ENCODE data around the gene BMI1. TPM values are rescaled to one million over a fixed set of nuclear protein-coding genes. Genes with fewer than 3 reads are reported as not detected.
"Not testable (repeated sequence)": the region's sequence is repeated elsewhere in the genome, so short reads cannot be mapped to it uniquely, and the experiment has no call there.

Gene BMI1
- 73.9 and 83.3 TPM in 2 replicates for total RNA-seq (2014; rRNA removed; shearing (Covaris generic))

DNA sequence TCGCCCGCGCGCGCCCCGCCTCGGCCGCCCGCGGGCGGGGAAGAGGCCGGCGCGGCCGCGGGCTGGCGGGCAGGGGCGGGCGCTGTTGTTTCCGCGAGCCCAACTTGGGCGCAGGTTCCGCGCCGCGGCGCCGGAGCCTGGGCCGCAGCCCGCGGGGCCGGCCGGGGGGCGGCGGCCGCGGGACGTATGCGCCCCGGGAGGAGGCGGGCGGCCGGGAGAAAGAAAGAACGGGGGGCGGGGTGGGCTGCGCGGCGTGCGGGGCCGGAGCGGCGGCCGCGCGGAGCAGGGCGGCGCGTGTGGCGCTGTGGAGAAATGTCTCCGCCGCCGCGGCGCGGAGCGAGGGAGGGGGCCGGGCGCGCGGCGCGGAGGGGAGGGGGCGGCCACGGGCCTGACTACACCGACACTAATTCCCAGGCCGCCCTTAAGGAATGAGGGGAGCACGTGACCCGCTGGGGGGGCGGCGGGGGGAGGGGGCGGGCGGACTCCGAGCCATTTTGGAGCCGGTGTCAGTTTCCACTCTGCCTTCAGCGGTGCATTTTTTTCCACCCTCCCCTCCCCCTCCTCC is at the start of gene BMI1:
Gene BMI1, plus strand, starts transcription at position 509 of the 565 bp plus-strand sequence. CDS start 5,351 bp downstream, outside the sequence.
- DNase-seq (ENCODE audit: low read depth in 1 of 2, low spot score in 2 of 2): peak in 1 of 2 experiments; percentile 73
- peaks cover 19% of the 10 kb centered on the region for H3K4me1 ChIP-seq (replicated peaks)
- H3K9me3 ChIP-seq (replicated peaks): no peaks in the 10 kb centered on the region
- H3K4me3 ChIP-seq: peak within 1 kb of the TSS; percentile 93
- H3K27me3 ChIP-seq (replicated peaks): peaks cover 36% of the 10 kb centered on the region
- H3K27ac ChIP-seq: no peak within 1 kb of the TSS; the same call in 1 of the 2 replicates
- peaks cover 3% of the 10 kb centered on the region; the same call in 1 of the 2 replicates for H3K36me3 ChIP-seq

DNA sequence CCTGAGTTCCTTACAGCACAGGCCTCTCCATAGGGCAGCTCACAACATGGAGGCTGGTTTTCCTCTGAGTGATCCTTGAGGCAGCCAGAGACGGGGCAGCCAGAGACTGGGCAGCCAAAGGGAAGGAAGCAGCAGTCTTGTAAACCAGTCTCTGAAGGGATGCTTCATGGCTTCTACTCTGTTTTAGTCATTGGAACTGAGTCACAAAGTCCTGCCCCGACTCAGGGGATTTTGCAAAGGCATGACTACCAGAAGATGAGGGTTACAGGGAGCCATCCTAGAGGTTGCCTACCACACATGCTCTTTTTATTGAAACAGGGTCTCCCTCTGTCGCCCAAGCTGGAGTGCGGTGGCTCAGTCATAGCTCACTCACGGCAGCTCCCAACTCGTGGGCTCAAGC is 49.1 kb upstream of the BMI1 start:
- H3K4me3 ChIP-seq: no peak overlapping the region
- no peaks in the 10 kb centered on the region for H3K36me3 ChIP-seq
- DNase-seq (ENCODE audit: low read depth in 1 of 2, low spot score in 2 of 2): no peak

DNA sequence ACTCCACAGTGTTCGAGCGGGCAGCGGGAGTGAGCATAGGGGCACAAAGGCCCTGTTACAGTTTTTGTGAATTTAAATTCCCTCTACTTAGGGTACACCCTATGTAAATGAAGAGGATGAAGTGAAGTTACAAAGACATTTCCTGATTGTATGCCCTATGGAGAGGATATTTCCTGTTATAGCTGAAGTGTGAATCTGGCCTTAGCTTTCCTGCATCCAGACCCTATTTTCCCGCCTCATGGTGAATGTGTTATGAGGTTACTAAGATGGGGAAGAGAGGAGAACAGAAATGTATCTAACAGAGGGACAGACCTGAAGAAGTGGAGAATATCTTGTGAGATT is 42.5 kb upstream of the BMI1 start:
- no peak for DNase-seq (ENCODE audit: low read depth in 1 of 2, low spot score in 2 of 2)
- no peaks in the 10 kb centered on the region for H3K27me3 ChIP-seq (replicated peaks)
- no peaks in the 10 kb centered on the region for H3K36me3 ChIP-seq
- no peaks in the 10 kb centered on the region for H3K9me3 ChIP-seq (replicated peaks)
- H3K4me3 ChIP-seq: no peak overlapping the region
- no peak overlapping the region for H3K27ac ChIP-seq
- H3K4me1 ChIP-seq (replicated peaks): no peaks in the 10 kb centered on the region

More for the DNA sequence above, 49.1 kb upstream of the BMI1 start:
- no peak overlapping the region for H3K27ac ChIP-seq
- 0 out of 2 replicates have a peak, but pooled peaks cover 9% of the 10 kb centered on the region for H3K27me3 ChIP-seq (replicated peaks)
- H3K9me3 ChIP-seq (replicated peaks): no peaks in the 10 kb centered on the region
- no peaks in the 10 kb centered on the region for H3K4me1 ChIP-seq (replicated peaks)

DNA sequence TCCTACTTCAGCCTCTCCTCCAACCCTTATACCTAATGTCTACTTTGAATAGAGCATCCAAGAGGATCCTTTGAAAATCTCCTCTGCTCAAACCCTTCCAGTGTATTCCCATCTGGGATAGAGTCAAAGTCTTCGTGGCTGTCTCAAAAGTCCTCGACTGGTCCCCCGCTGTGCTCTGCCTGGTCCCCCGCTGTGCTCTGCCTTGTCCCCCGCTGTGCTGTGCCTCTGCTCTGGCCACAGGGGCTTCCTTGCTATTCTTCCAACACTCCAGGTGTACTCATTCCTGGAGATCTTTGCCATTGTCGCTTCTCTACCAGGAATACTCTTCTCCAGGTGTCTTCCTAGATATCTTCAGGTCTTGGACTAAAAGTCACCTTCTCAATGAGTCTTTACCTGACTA is 40.8 kb upstream of the BMI1 start:
- no peak for DNase-seq (ENCODE audit: low read depth in 1 of 2, low spot score in 2 of 2)
- Histone ChIP-seq H3K27ac (no peak overlapping the region), H3K36me3 (no peaks in the 10 kb centered on the region), H3K9me3 (replicated peaks) (no peaks in the 10 kb centered on the region), H3K27me3 (replicated peaks) (no peaks in the 10 kb centered on the region), H3K4me3 (no peak overlapping the region), H3K4me1 (replicated peaks) (no peaks in the 10 kb centered on the region)

DNA sequence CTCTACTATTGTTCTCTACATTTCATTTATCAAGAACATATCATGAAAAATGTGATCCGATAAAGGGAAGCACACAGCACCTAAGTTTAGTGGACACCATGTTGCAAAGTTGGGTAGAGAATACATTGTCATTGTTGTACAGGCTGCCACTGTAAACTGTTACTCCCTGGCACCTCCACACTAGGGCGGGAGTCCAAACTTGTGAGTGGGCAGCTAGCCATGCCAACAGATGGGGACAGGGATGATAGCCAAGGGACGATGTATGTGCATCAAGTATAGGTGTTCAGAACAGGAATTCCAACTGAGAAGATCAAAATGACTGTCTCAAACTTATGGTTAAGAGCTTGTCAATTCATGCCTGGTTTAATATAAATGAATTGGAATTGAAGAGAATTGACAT is 35.8 kb upstream of the BMI1 start:
- H3K4me1 ChIP-seq (replicated peaks): no peaks in the 10 kb centered on the region
- no peaks in the 10 kb centered on the region for H3K36me3 ChIP-seq
- H3K27me3 ChIP-seq (replicated peaks): 0 out of 2 replicates have a peak, but pooled peaks cover 3% of the 10 kb centered on the region
- H3K9me3 ChIP-seq (replicated peaks): no peaks in the 10 kb centered on the region
- no peak overlapping the region for H3K4me3 ChIP-seq
- no peak for DNase-seq (ENCODE audit: low read depth in 1 of 2, low spot score in 2 of 2)
- H3K27ac ChIP-seq: no peak overlapping the region

DNA sequence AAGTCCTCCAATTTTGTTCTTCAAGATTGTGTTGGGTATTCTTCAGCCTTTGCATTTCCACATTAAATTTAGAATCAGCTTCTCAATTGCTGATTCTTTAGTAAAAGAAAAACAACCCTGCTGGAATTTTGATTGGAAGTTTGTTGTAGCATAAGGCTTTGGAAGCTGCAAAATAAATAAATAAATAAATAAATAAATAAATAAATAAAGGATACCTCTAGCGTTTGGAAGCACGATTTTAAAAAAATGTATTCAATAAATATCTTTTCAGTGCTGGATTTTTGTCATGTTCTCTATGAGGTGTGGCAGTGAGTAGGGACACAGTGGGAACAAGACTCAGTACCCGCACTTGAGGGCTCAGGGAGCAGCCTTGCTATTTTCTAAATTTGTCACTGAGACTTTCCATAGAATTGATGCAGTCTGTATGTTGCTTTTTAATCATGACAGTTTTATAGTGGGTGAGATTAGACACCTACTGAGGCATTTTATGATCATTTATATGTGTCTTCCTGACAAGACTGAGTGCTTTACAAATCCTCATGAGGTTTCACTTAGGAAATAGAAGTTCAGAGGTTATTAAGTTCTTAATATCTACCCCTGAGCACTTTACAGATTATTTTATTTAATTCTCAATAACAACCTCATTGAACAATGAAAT is 27.0 kb upstream of the BMI1 start:
- Histone ChIP-seq H3K4me1 (replicated peaks) (no peaks in the 10 kb centered on the region), H3K27ac (no peak overlapping the region), H3K27me3 (replicated peaks) (no peaks in the 10 kb centered on the region), H3K4me3 (no peak overlapping the region), H3K9me3 (replicated peaks) (no peaks in the 10 kb centered on the region), H3K36me3 (no peaks in the 10 kb centered on the region)
- DNase-seq (ENCODE audit: low read depth in 1 of 2, low spot score in 2 of 2): no peak

DNA sequence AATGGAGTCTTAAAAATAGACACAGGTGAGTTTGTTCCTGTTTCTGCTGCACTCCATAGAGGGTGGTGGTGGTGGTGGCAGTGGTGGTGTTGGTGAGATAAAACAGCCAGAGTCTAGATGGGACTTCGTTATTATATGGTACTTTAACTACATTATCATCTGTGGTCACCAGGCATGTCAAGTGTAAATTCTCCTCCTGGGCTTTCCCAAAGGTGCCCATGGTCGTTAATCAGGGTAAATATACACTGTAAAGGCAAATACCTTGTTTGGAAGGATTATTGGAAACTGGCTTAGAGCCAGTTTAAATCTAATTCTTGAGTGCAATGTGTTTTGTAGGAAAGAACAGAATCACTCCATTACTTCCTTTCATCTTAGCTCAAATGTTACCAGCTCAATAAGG is 26.2 kb upstream of the BMI1 start:
- H3K36me3 ChIP-seq: no peaks in the 10 kb centered on the region
- H3K9me3 ChIP-seq (replicated peaks): no peaks in the 10 kb centered on the region
- no peaks in the 10 kb centered on the region for H3K4me1 ChIP-seq (replicated peaks)
- no peak overlapping the region for H3K27ac ChIP-seq
- DNase-seq (ENCODE audit: low read depth in 1 of 2, low spot score in 2 of 2): no peak
- H3K4me3 ChIP-seq: no peak overlapping the region
- no peaks in the 10 kb centered on the region for H3K27me3 ChIP-seq (replicated peaks)

DNA sequence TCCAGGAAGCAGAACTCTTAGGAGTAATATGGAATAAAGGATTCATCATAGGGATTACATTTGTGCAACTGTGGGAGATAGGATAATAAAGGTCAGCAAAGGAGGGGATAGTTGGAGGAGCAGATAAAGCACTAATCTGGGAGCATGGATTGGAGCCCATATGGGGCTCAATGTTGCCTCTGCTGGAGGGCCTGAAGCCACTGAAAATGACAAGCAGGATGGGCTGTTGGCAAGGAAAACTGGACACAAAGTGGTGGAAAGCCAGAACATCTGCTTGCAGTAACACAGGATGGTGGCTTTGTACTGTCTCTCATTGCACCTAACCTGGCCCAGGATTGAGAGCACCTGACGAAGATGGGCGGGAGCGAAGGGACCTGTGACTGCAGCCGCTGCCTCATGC is 19.7 kb upstream of the BMI1 start:
- H3K4me1 ChIP-seq (replicated peaks): no peaks in the 10 kb centered on the region
- H3K4me3 ChIP-seq: no peak overlapping the region
- no peaks in the 10 kb centered on the region for H3K36me3 ChIP-seq
- no peaks in the 10 kb centered on the region for H3K27me3 ChIP-seq (replicated peaks)
- H3K27ac ChIP-seq: no peak overlapping the region
- no peak for DNase-seq (ENCODE audit: low read depth in 1 of 2, low spot score in 2 of 2)
- no peaks in the 10 kb centered on the region for H3K9me3 ChIP-seq (replicated peaks)

DNA sequence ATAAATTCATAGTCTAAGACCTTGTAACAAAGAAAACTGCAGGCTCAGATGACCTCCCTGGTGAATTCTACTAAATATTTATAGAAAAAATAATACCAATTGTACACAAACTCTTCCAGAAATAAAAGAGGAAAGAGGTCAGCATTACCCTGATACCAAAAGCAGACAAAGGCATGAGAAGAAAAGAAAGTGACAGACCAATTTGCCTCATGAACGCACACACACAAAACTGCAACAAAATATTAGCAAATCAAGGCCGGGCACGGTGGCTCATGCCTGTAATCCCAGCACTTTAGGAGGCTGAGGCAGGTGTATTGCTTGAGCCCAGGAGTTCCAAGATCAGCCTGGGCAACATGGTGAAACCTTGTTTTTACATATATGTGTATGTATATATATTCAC is 17.4 kb upstream of the BMI1 start:
- DNase-seq (ENCODE audit: low read depth in 1 of 2, low spot score in 2 of 2): no peak
- Histone ChIP-seq H3K36me3 (no peaks in the 10 kb centered on the region), H3K27me3 (replicated peaks) (no peaks in the 10 kb centered on the region), H3K4me1 (replicated peaks) (no peaks in the 10 kb centered on the region), H3K4me3 (no peak overlapping the region), H3K27ac (no peak overlapping the region), H3K9me3 (replicated peaks) (no peaks in the 10 kb centered on the region)

DNA sequence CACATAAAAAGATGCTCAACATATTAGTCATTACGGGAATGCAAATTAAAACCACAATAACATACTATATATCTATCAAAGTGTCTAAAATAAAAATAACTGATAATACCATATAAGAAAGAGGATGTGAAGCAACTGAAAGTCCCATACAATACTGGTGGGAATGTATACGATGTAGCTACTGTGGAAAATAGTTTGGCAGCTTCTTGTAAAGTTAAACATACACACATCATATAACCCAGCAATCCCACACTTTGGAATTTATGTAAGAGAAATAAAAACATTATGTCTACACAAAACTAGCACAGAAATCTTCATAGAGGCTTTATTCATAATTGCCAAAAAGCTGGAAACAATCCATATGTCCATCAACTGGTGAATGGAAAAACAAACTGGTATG is 15.2 kb upstream of the BMI1 start:
- no peaks in the 10 kb centered on the region for H3K4me1 ChIP-seq (replicated peaks)
- no peak overlapping the region for H3K4me3 ChIP-seq
- no peak overlapping the region for H3K27ac ChIP-seq
- DNase-seq (ENCODE audit: low read depth in 1 of 2, low spot score in 2 of 2): no peak
- no peaks in the 10 kb centered on the region for H3K27me3 ChIP-seq (replicated peaks)
- no peaks in the 10 kb centered on the region for H3K36me3 ChIP-seq
- no peaks in the 10 kb centered on the region for H3K9me3 ChIP-seq (replicated peaks)

DNA sequence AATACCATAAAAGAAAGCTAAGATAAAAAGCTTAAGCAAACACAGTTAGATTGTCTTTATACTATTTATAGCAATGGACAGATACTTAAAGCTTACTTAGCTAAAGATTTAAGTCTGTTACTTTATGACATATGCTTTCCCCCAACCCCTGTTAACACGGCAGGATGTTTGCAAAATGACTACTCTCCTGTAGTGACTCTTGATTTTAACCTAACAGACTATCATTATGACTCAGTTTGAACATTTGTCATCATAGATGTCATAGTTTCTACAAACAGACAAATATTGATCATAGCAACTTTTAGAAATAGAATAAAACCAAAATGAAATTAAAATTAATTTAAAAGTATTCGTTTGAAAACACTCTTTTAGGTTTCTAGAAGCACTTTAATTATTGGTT is 12.5 kb upstream of the BMI1 start:
- H3K4me3 ChIP-seq: no peak overlapping the region
- no peaks in the 10 kb centered on the region for H3K9me3 ChIP-seq (replicated peaks)
- no peaks in the 10 kb centered on the region for H3K36me3 ChIP-seq
- no peak for DNase-seq (ENCODE audit: low read depth in 1 of 2, low spot score in 2 of 2)
- H3K27ac ChIP-seq: no peak overlapping the region
- H3K27me3 ChIP-seq (replicated peaks): no peaks in the 10 kb centered on the region
- no peaks in the 10 kb centered on the region for H3K4me1 ChIP-seq (replicated peaks)

DNA sequence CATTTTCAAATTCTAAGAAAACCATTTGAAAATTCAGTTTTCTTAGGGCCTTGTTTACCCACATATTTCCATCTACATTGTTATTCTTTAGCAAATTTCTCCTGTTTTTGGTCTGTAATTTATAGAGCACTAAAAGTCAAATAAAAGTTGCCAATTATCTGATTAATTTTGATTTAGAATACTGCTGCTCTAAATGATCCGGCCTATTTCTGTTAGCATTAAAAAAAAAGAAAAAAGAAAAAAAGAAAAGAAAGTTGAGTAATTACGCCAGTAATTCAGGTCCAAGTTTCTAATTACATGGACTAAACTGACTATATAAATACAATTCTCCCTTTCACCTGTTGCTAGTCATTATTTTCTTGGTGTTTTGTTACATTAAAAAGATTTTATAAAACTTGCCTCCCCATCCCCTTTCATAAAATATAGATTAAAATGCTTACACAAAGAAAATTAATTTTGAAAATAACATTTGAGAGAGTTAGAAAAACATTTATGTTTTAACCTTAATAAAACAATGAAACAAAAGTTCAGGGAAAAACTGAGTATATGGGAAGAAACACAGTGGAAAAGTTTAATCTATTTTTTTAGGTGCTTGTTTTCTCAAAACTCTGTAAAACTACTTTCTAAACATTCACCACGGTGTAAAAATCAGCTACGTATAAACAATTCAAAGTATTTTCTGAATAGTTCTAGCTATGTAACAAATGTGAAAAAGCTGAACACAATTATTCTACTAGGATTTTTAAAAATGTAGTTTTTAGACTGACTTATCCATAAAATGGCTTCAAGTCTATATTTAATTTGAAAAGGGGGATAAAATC is 11.5 kb upstream of the BMI1 start:
- no peaks in the 10 kb centered on the region for H3K4me1 ChIP-seq (replicated peaks)
- no peaks in the 10 kb centered on the region for H3K9me3 ChIP-seq (replicated peaks)
- H3K36me3 ChIP-seq: no peaks in the 10 kb centered on the region
- no peak for DNase-seq (ENCODE audit: low read depth in 1 of 2, low spot score in 2 of 2)
- H3K27ac ChIP-seq: no peak overlapping the region
- no peaks in the 10 kb centered on the region for H3K27me3 ChIP-seq (replicated peaks)
- H3K4me3 ChIP-seq: no peak overlapping the region

DNA sequence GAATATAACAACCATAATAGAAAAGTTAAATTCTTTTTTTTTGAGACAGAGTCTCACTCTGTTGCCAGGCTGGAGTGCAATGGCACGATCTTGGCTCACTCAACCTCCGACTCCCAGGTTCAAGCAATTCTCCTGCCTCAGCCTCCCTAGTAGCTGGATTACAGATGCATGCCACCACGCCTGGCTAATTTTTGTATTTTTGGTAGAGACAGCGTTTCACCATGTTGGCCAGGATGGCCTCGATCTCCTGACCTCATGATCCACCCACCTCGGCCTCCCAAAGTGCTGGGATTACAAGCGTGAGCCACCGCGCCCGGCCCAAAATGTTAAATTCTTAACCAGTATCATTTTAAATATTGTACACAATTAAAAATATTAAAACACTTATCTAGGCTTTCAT is 10.9 kb upstream of the BMI1 start:
- not testable (repeated sequence) for H3K27me3 ChIP-seq (replicated peaks); DNase-seq (ENCODE audit: low read depth in 1 of 2, low spot score in 2 of 2); H3K4me3 ChIP-seq; H3K4me1 ChIP-seq (replicated peaks); H3K9me3 ChIP-seq (replicated peaks); H3K36me3 ChIP-seq; H3K27ac ChIP-seq

DNA sequence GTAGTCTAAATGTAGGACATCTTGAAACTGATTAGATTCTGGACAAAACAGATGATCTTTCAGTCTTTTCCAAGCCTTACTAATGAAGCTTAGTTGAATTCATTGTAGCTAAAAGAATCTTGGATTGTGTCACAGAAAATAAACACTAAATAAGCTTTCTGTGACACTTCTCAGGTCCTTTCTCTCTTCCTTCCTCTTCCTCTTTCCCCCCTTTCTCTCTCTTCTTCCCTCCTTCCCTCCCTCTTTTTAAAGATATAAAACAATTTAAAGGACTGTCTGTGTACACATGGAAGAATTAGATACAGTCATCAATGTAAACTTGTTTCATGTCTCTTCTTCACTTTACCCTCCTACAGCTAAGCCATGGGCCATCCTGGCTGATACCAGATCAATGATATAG is 10.0 kb upstream of the BMI1 start:
- Histone ChIP-seq H3K27ac (no peak overlapping the region), H3K36me3 (no peaks in the 10 kb centered on the region), H3K9me3 (replicated peaks) (no peaks in the 10 kb centered on the region), H3K4me1 (replicated peaks) (peaks cover 3% of the 10 kb centered on the region; the same call in 1 of the 2 replicates), H3K4me3 (no peak overlapping the region), H3K27me3 (replicated peaks) (no peaks in the 10 kb centered on the region; the same call in 1 of the 2 replicates)
- DNase-seq (ENCODE audit: low read depth in 1 of 2, low spot score in 2 of 2): no peak
